Frontal cortex (tissue), 4 donors: ENCODE results near the gene OR14I1. TPM values are rescaled to one million over a fixed set of nuclear protein-coding genes. Genes with fewer than 3 reads are reported as not detected.
"Not testable (repeated sequence)": the region's sequence is repeated elsewhere in the genome, so short reads cannot be mapped to it uniquely, and the experiment has no call there.

ENCODE experiments used
- DNase-seq, 2 donors: peaks; one replicate each; pipeline ENCODE4 v3.0.0; 2012; ENCODE audit warnings: low spot score in 2 of 2
- FAIRE-seq: peaks from 2 replicates; lab custom pipeline; 2012; peaks lifted over from hg19 to GRCh38; lab: Jason Lieb, UNC
- small RNA-seq: library from RNA; depleted of rRNA; stranded (forward); fragments of <200 nt; gene quantifications from one replicate; pipeline ENCODE3, GENCODE V24; 2014
- total RNA-seq: library from RNA; depleted of rRNA; stranded (reverse); fragments of >200 nt; gene quantifications from one replicate; pipeline ENCODE4 v1.2.3, GENCODE V29; 2014
- donor health status: control.
- donor health status: control.
- donor health status: control.

Gene OR14I1
- total RNA-seq, 1 donor from 2014 or later: not detected

GRCh38 chr1:248691567-248692155 lies 10.9 kb downstream of the OR14I1 start:
- no peak for DNase-seq
- no peak for FAIRE-seq

GRCh38 chr1:248688527-248689298 lies 13.9 kb downstream of the OR14I1 start:
- DNase-seq (no peak), FAIRE-seq (no peak)

- DNase-seq: no peak
- no peak for FAIRE-seq
Measured at GRCh38 chr1:248686815-248687214, 15.8 kb downstream of the OR14I1 start.

GRCh38 chr1:248681651-248682050 lies 20.9 kb downstream of the OR14I1 start:
- FAIRE-seq: no peak
- DNase-seq: no peak

GRCh38 chr1:248670003-248670402 lies 32.6 kb downstream of the OR14I1 start:
- DNase-seq (no peak), FAIRE-seq (no peak)

- not testable (repeated sequence) for DNase-seq
Measured at GRCh38 chr1:248663453-248664328, 38.9 kb downstream of the OR14I1 start.

GRCh38 chr1:248656797-248657196 lies 45.8 kb downstream of the OR14I1 start:
- FAIRE-seq, DNase-seq: not testable (repeated sequence)

More at GRCh38 chr1:248663453-248664328, 38.9 kb downstream of the OR14I1 start:
- FAIRE-seq: not testable (repeated sequence)

GRCh38 chr1:248655354-248655753 lies 47.2 kb downstream of the OR14I1 start, which contains the start of gene OR2T27:
OR2T27 (minus strand) TSS chr1:248655528; CDS start chr1:248650884, 4,644 bp downstream.
- DNase-seq, FAIRE-seq: not testable (repeated sequence)

Small RNAs within 50 kb of the gene (small RNA-seq; reads per million reads assigned to genes)
- gene AHCYP8: not detected

Other genes starting within 250 kb of the OR14I1 start
- gene OR2T3, start 229.4 kb downstream of the OR14I1 start, total RNA-seq: not detected
- gene OR2T5, start 214.2 kb downstream of the OR14I1 start, total RNA-seq: not detected
- not detected for gene OR2G6, start 194.7 kb downstream of the OR14I1 start, total RNA-seq
- gene OR2T29, start 140.0 kb downstream of the OR14I1 start, total RNA-seq: not detected
- not detected for gene OR2T34, start 128.0 kb downstream of the OR14I1 start, total RNA-seq
- gene OR2T10, start 105.1 kb downstream of the OR14I1 start, total RNA-seq: not detected
- gene OR2T11, start 67.7 kb downstream of the OR14I1 start, total RNA-seq: not detected
- gene OR2T35, start 57.5 kb downstream of the OR14I1 start, total RNA-seq: under 0.01 TPM
- not detected for gene OR2T27, start 47.2 kb downstream of the OR14I1 start, total RNA-seq
- not detected for gene LYPD8, start 53.0 kb upstream of the OR14I1 start, total RNA-seq
- 31.4 TPM for gene SH3BP5L, start 123.1 kb upstream of the OR14I1 start, total RNA-seq
- gene ZNF672, start 135.5 kb upstream of the OR14I1 start, total RNA-seq: 14.7 TPM
- gene ZNF692, start 156.3 kb upstream of the OR14I1 start, total RNA-seq: 19.6 TPM
- 11.0 TPM for gene PGBD2, start 203.5 kb upstream of the OR14I1 start, total RNA-seq